Retinal pigment epithelial cell (primary cell): Measurements from ENCODE around the gene EPX.
A peak's percentile ranks its signal among the peaks of the same experiment; 100 is the strongest.

Experiments
- DNase-seq: peaks from one replicate; pipeline ENCODE4 v3.0.0-alpha.2; 2010; ENCODE audit warnings: low read depth
- H3K4me3 ChIP-seq: 2 replicates; pipeline ENCODE4 v1.5.1; 2011; ENCODE audit warnings: mild to moderate bottlenecking, low read length, control low read depth, moderate library complexity
- TF ChIP-seq, protein P1 (sequence below): conservative IDR thresholded peaks from 2 replicates; pipeline ENCODE4 v1.5.1; 2011; ENCODE audit warnings: low read depth, low read length, control low read depth, inconsistent platforms

The EPX gene

DNA sequence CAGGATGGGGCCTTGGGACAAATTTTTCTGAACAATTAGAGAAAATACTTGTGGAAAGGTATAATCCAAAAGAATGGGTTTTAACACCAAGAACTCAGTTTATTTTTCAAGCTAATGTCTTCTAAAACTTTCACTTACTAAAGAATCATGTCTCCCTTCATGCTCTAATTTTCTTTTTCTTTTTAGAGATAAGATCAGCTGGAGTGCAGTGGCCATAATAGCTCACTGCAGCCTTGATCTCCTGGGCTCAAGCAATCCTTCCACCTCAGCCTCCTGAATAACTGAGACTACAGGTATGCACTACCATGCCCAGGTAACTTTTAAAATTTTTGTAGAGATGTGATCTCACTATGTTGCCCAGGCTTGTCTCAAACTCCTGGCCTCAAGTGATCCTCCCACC, 38.9 kb upstream of the EPX start:
- TF ChIP-seq, protein P1, sequence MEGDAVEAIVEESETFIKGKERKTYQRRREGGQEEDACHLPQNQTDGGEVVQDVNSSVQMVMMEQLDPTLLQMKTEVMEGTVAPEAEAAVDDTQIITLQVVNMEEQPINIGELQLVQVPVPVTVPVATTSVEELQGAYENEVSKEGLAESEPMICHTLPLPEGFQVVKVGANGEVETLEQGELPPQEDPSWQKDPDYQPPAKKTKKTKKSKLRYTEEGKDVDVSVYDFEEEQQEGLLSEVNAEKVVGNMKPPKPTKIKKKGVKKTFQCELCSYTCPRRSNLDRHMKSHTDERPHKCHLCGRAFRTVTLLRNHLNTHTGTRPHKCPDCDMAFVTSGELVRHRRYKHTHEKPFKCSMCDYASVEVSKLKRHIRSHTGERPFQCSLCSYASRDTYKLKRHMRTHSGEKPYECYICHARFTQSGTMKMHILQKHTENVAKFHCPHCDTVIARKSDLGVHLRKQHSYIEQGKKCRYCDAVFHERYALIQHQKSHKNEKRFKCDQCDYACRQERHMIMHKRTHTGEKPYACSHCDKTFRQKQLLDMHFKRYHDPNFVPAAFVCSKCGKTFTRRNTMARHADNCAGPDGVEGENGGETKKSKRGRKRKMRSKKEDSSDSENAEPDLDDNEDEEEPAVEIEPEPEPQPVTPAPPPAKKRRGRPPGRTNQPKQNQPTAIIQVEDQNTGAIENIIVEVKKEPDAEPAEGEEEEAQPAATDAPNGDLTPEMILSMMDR: no peak
- DNase-seq: no peak
- H3K4me3 ChIP-seq: no peak overlapping the region

DNA sequence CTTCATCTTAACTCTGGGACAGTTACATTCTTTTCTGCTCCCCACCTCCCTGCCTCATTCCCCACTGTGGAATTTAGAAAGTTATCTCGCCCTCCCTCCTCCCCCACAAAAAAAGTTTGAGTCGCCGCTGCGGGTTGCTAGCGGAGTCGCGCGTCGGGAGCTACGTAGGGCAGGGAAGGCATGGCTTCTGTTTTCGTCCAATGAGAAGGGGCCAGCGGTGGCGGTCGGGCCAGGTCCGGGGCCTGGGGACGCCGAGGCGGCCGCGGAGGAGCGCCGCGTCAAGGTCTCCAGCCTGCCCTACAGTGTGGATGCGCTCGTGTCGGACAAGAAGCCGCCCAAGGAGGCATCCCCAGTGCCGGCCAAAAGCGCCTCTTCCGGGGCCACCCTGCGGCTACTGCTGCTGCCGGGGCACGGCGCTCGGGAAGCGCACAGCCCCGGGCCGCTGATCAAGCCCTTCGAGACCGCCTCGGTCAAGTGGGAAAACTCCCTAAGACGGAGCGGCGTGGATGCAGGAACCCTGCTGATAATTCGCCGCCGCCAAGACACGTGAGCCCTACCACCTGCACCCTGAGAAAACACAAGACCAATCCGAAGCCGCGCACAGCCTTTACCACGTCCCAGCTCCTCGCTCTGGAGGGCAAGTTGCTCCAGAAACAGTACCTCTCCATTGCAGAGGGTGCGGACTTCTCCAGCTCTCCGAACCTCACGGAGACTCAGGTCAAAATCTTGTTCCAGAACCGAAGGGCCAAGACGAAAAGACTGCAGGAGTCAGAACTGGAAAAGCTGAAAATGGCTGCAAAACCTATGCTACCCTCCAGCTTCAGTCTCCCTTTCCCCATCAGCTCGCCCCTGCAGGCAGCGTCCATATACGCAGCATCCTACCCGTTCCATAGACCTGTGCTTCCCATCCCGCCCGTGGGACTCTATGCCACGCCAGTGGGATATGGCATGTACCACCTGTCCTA, 35.4 kb upstream of the EPX start:
- TF ChIP-seq, protein P1: no peak
- no peak for DNase-seq
- peak overlapping the region; percentile 27 for H3K4me3 ChIP-seq

DNA sequence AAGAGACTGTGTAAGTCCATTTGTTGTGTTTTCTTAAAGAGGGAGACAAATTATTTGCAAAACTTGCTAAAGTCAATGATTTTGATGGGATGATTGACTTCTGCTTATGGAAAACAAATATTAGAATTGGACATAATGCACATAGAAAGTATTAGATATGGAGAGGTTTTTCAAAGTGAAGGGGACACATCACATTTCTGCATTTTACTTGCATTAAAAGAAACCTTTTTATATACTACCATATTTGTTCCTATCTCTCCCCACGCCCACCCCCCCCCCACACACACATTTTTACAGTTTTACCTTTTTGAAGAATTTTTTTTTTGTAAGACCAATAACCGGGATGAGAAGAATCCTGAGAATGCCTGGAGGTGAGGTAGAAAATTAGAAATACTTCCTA, 34.3 kb upstream of the EPX start:
- no peak for DNase-seq
- no peak overlapping the region for H3K4me3 ChIP-seq
- TF ChIP-seq, protein P1: no peak

DNA sequence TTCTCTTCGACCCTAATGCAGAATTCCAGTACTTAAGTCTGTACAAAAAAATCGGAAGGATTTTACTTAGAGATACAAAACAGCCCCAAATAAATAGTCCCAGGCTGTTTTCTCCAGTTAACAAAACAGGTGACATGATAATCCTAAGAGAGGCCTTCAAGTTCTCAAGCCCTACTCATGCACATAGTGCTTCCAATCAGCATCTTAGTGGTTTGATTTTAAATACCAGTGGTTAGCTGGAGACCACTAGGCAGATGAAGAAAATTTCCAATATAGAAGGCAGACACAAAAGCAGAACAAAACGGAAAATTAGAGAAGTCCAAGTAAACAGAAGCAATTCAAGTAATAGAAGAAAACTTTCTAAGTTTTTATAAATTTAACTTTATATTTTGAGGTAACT, 31.0 kb upstream of the EPX start:
- no peak for DNase-seq
- TF ChIP-seq, protein P1: no peak
- H3K4me3 ChIP-seq: no peak overlapping the region

DNA sequence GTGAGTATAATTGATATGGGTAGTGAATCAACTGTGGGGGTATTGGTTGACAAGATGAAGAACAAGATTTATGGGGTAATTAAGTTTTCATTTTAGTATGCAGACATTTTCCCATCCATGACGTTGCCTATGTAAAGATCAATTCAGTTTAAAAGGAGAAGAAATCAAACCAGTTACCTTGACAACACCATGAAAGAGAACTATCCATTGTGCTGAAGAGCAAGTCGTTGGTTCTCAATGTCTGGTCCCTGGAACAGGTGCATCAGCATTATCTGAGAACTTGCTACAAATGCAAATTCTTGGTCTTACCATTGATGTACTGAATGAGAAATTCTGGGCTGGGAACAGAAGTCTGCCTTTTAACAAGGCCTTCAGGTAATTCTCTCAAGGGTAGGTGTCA, 26.5 kb upstream of the EPX start:
- H3K4me3 ChIP-seq: no peak overlapping the region
- TF ChIP-seq, protein P1: no peak

DNA sequence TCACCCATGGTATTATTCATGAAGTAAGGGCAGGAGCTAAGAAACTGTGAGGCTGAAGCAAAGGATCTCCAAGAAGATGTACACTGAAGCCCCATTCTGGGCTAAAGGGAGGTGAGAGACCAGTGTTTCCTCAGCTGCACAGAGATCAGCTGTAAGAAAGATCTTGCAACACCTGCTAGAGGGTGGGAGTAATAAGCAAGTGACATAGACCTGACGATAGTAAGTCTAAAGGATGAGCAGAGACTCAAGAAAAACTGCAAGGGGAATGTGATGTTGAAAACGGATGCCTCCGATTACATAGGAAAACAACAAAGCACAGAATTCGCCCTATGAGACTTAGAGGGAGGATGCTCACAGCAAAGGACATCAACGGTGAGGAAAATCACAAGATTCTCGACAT, 25.8 kb upstream of the EPX start, which contains the start of gene OR4D2:
OR4D2 (plus strand) TSS at position 301 of the 400 bp plus-strand sequence. CDS start 2,674 bp downstream, outside the sequence.
- no peak within 1 kb of the TSS for H3K4me3 ChIP-seq
- TF ChIP-seq, protein P1: no peak
- no peak for DNase-seq

More for the DNA sequence above, 26.5 kb upstream of the EPX start:
- no peak for DNase-seq

DNA sequence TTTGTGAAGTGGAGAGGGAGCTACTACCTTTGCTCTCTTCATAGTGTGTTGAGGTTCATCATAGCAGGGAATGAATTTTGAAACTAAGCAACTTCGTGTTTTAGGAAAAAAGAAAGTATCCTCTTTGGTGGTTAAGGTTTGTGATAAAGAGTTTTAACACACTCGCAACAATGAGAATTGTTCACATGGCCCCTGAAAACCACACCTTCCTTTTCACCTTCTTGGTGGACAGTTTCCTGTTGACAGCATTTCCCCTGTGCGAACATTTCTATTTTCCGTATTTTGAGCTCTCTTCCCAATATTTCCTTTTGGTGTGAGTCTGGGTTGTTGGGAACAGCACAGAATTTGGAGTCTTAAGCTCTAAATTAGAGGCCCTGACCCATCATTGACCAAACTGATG, 21.9 kb upstream of the EPX start:
- DNase-seq: no peak
- H3K4me3 ChIP-seq: no peak overlapping the region
- TF ChIP-seq, protein P1: no peak
